GM12892 (cell line): ENCODE measurements around the gene CAMK2N2.

Experiments
- POLR2A ChIP-seq: IDR thresholded peaks from 2 replicates; pipeline ENCODE4 v1.6.1; 2011; ENCODE audit warnings: low read depth, low read length, control low read depth
- POLR2AphosphoS5 ChIP-seq: IDR thresholded peaks from 2 replicates; pipeline ENCODE4 v1.6.1; 2011; ENCODE audit warnings: low read depth, low read length, control low read depth
- TAF1 ChIP-seq: IDR thresholded peaks from 2 replicates; pipeline ENCODE4 v1.6.1; 2011; ENCODE audit warnings: low read depth, mild to moderate bottlenecking, control low read depth, low read length, borderline replicate concordance

DNA sequence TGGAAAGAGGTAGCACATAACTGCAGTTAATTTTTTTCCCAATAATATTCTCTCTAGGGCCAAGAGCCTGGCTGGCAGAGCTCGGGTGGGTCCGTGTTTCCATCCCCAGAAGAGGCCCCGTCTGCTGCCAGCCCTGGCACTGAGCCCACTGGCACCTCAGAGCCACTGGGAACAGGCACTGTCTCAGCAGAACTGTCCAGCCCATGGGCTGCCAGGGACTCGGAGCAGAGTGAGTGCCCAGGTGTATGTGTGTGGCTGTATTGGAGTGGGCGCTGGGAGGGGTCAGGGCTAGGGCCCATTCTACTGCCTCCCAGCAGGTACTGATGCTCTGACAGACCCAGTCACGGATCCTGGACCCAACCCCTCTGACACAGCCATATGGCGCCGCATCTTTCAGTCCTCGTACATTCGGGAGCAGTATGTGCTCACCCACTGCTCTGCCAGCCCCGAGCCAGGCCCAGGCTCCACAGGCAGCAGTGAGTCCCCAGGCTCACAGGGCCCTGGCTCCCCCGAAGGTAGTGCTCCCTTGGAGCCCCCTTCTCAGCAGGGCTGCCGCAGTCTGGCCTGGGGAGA lies 23.0 kb downstream of the CAMK2N2 start:
- TF ChIP-seq POLR2AphosphoS5, result no peak
- no peak for TF ChIP-seq POLR2A
- no peak for TF ChIP-seq TAF1
